Natural killer cell treated with Interleukin-12 subunit alpha and Interleukin-12 subunit beta and Interleukin-15 and Interleukin-18, amount 100 ng/mL, for 72 hours (primary cell): ENCODE data around the gene MRPS5. TPM values are rescaled to one million over a fixed set of nuclear protein-coding genes. Genes with fewer than 3 reads are reported as not detected.

Experiments used
- total RNA-seq, 2 donors: library from RNA; stranded (reverse); gene quantifications; one replicate each; pipeline ENCODE4 v1.2.3, GENCODE V29; 2022

Gene MRPS5
- total RNA-seq, 2 donors from 2014 or later, result 61.5 to 76.0 TPM

Other genes starting within 250 kb of the MRPS5 start
- gene MAL, start 96.1 kb downstream of the MRPS5 start, total RNA-seq, result 1 to 10 TPM; 1.2 to 2.2 TPM
- 10 to 100 TPM; 11.0 to 12.1 TPM for gene ZNF514, start 38.0 kb upstream of the MRPS5 start, total RNA-seq
- 1 to 10 TPM; 3.4 to 5.4 TPM for gene ZNF2, start 44.0 kb upstream of the MRPS5 start, total RNA-seq
- 1 to 10 TPM; 4.1 to 4.4 TPM for gene ZNF892, start 85.7 kb upstream of the MRPS5 start, total RNA-seq
- 1 to 10 TPM in 1 of 2 donors, under 1 TPM in 1; 0.95 to 1.1 TPM for gene PROM2, start 152.6 kb upstream of the MRPS5 start, total RNA-seq
- not detected for gene KCNIP3, start 175.5 kb upstream of the MRPS5 start, total RNA-seq